Panc1 (cell line): Measurements from ENCODE around the gene RPP25. TPM values are rescaled to one million over a fixed set of nuclear protein-coding genes. Genes with fewer than 3 reads are reported as not detected.

ENCODE experiments used
- ATAC-seq: fragments of 200-7000 bp; cut with Tn5 transposase; 2 replicates; pipeline ENCODE4 v1.9.1; 2020; ENCODE audit warnings: mild to moderate bottlenecking, moderate library complexity
- BruUV-seq: library from RNA; stranded (reverse); fragments of 400-500 nt; replicated peaks from 2 replicates; lab custom pipeline; 2021; lab: Mats Ljungman, UMichigan
- CTCF ChIA-PET: fragments of 300-600 bp; sonication (Branson Sonifier 250); formaldehyde crosslinking; loops from one replicate; lab custom pipeline; 2022; ENCODE audit warnings: antibody characterized with exemption; lab: Charles Lee
- POLR2A ChIA-PET: fragments of 300-600 bp; sonication (Branson Sonifier 250); formaldehyde crosslinking; loops from one replicate; lab custom pipeline; 2022; ENCODE audit warnings: antibody characterized with exemption; lab: Charles Lee
- DNase-seq: peaks from one replicate; pipeline ENCODE4 v3.0.0-alpha.2; 2010; ENCODE audit warnings: low read depth, low spot score
- H3K27ac ChIP-seq: 2 replicates; pipeline ENCODE4 v1.5.1; 2011; ENCODE audit warnings: mild to moderate bottlenecking, low read length, inconsistent platforms
- H3K27me3 ChIP-seq: fragments of 200-500 bp; sonication (Bioruptor generic); 2 replicates; pipeline ENCODE4 v1.6.0; 2014; ENCODE audit warnings: low read length, inconsistent platforms; ENCODE audit not compliant: control insufficient read depth, insufficient read depth
- H3K36me3 ChIP-seq: fragments of 200-500 bp; sonication (Bioruptor generic); 2 replicates; pipeline ENCODE4 v1.5.1; 2014; ENCODE audit warnings: inconsistent platforms, mild to moderate bottlenecking, low read length, moderate library complexity; ENCODE audit not compliant: control insufficient read depth, insufficient read depth
- H3K4me1 ChIP-seq: 2 replicates; pipeline ENCODE4 v1.5.1; 2011; ENCODE audit warnings: inconsistent platforms, mild to moderate bottlenecking, low read length, moderate library complexity; ENCODE audit not compliant: control insufficient read depth, insufficient read depth
- H3K4me3 ChIP-seq, 2 experiments: 2 replicates each; pipeline ENCODE4 v1.5.1; 2011 to 2012; ENCODE audit warnings: low read depth in 2 of 2, low read length in 2 of 2, mild to moderate bottlenecking in 2 of 2, inconsistent platforms in 1 of 2, moderate library complexity in 1 of 2
- H3K9me3 ChIP-seq: fragments of 200-500 bp; sonication (Bioruptor generic); 2 replicates; pipeline ENCODE4 v1.5.1; 2014; ENCODE audit warnings: low read depth, mild to moderate bottlenecking, inconsistent platforms, low read length, moderate library complexity; ENCODE audit not compliant: control insufficient read depth, insufficient read depth
- POLR2AphosphoS5 ChIP-seq: IDR thresholded peaks from 2 replicates; pipeline ENCODE4 v1.6.1; 2012; ENCODE audit warnings: mild to moderate bottlenecking, low read depth, low read length, moderate library complexity
- SIN3A ChIP-seq: IDR thresholded peaks from 2 replicates; pipeline ENCODE4 v1.6.1; 2012; ENCODE audit warnings: low read depth, mild to moderate bottlenecking, low read length, moderate library complexity, borderline replicate concordance; ENCODE audit not compliant: insufficient read depth
- TCF7L2 ChIP-seq: IDR thresholded peaks from 2 replicates; pipeline ENCODE4 v1.6.1; 2011; ENCODE audit warnings: mild to moderate bottlenecking, low read depth, low read length, inconsistent platforms
- in situ Hi-C: cut with HindIII; loops from 2 replicates; pipeline ENCODE4 v1.10.0; 2016; ENCODE audit warnings: low sequenced_read_pairs, low pct_unique_long_range_greater_than_20kb
- intact Hi-C: fragments of 100-400 bp; cut with micrococcal nuclease; formaldehyde crosslinking; loops from one replicate; pipeline ENCODE4 v1.10.0; 2022; ENCODE audit not compliant: unreplicated experiment
- total RNA-seq: library from RNA; stranded (reverse); gene quantifications from one replicate; pipeline ENCODE4 v1.2.1, GENCODE V29; 2021; ENCODE audit not compliant: unreplicated experiment
- TF ChIP-seq, protein P1 (sequence below): fragments of 450-650 bp; IDR thresholded peaks from 2 replicates; pipeline ENCODE4 v1.5.1; 2017; ENCODE audit warnings: mild to moderate bottlenecking
- TF ChIP-seq, protein P2 (sequence below), 2 experiments: IDR thresholded peaks; 2 replicates each; pipeline ENCODE4 v1.6.1; 2011 to 2012; ENCODE audit warnings: low read depth in 2 of 2, control low read depth in 1 of 2, low read length in 1 of 2, mild to moderate bottlenecking in 1 of 2, moderate library complexity in 1 of 2; ENCODE audit not compliant: insufficient read depth in 1 of 2

The RPP25 gene
- total RNA-seq, 1 experiment from 2014 or later = 40.1 TPM

DNA sequence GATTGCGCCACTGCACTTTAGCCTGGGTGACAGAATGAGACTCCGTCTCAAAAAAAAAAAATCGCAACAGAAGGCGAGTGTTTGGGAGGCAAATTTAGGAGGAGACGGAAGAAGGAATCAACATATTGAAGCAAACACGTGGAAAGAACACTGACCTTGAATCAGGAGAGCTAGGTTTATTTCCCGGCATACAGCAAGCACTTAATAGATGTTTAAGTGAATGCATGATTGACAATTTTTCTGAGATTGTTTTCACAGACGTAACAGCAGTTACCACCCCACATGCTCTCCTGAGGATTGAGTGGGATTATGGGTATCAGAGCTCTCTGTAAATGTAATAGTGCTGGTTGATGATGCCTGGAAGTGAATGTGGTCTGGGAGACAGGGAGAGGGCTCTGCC is 5.6 kb upstream of the RPP25 start:
- BruUV-seq = TSS peak; percentile 7
- intact Hi-C loops (no loop called here), in situ Hi-C loops (no loop called here)
- CTCF ChIA-PET = interaction anchor here (0.6 kb wide), 1 partner anchor 191 kb away, joined by 3 read pairs; no protein-coding TSS in a partner anchor
- Histone ChIP-seq H3K4me3 (no peak overlapping the region), H3K27ac (no peak overlapping the region), H3K9me3 (no peaks in the 10 kb centered on the region), H3K27me3 (no peaks in the 10 kb centered on the region), H3K36me3 (no peaks in the 10 kb centered on the region), H3K4me1 (peaks cover 28% of the 10 kb centered on the region)
- POLR2A ChIA-PET = no interaction called here
- DNase-seq = no peak
- ATAC-seq = no peak
- TF ChIP-seq POLR2AphosphoS5 (no peak), SIN3A (no peak), TCF7L2 (no peak)
- TF ChIP-seq, protein P1, sequence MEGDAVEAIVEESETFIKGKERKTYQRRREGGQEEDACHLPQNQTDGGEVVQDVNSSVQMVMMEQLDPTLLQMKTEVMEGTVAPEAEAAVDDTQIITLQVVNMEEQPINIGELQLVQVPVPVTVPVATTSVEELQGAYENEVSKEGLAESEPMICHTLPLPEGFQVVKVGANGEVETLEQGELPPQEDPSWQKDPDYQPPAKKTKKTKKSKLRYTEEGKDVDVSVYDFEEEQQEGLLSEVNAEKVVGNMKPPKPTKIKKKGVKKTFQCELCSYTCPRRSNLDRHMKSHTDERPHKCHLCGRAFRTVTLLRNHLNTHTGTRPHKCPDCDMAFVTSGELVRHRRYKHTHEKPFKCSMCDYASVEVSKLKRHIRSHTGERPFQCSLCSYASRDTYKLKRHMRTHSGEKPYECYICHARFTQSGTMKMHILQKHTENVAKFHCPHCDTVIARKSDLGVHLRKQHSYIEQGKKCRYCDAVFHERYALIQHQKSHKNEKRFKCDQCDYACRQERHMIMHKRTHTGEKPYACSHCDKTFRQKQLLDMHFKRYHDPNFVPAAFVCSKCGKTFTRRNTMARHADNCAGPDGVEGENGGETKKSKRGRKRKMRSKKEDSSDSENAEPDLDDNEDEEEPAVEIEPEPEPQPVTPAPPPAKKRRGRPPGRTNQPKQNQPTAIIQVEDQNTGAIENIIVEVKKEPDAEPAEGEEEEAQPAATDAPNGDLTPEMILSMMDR = no peak
- TF ChIP-seq, protein P2, sequence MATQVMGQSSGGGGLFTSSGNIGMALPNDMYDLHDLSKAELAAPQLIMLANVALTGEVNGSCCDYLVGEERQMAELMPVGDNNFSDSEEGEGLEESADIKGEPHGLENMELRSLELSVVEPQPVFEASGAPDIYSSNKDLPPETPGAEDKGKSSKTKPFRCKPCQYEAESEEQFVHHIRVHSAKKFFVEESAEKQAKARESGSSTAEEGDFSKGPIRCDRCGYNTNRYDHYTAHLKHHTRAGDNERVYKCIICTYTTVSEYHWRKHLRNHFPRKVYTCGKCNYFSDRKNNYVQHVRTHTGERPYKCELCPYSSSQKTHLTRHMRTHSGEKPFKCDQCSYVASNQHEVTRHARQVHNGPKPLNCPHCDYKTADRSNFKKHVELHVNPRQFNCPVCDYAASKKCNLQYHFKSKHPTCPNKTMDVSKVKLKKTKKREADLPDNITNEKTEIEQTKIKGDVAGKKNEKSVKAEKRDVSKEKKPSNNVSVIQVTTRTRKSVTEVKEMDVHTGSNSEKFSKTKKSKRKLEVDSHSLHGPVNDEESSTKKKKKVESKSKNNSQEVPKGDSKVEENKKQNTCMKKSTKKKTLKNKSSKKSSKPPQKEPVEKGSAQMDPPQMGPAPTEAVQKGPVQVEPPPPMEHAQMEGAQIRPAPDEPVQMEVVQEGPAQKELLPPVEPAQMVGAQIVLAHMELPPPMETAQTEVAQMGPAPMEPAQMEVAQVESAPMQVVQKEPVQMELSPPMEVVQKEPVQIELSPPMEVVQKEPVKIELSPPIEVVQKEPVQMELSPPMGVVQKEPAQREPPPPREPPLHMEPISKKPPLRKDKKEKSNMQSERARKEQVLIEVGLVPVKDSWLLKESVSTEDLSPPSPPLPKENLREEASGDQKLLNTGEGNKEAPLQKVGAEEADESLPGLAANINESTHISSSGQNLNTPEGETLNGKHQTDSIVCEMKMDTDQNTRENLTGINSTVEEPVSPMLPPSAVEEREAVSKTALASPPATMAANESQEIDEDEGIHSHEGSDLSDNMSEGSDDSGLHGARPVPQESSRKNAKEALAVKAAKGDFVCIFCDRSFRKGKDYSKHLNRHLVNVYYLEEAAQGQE (IDR thresholded peaks at IDR 0.05; ENCODE audit: insufficient read depth in 1 of 2, low read depth in 2 of 2, low read length in 1 of 2) = no peak

DNA sequence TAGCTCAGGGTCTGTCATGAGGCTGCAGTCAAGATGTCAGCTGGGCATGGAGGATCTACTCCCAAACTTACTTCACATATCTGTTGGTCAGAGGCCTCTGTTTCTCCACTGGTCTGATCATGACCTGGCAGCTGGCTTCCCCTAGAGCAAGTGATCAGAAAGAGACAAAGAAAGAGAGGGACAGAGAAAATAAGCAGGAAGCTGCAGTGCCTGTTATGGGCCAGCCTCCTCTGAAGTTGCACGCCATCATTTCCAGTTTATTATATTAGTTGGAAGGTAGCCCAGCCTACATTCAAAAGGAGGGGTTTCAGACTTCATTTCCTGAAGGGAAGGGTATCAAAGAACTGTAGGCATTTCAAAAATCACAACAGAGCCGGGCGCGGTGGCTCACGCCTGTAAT is 5.0 kb upstream of the RPP25 start:
- H3K27me3 ChIP-seq = no peaks in the 10 kb centered on the region
- no peak for DNase-seq
- TF ChIP-seq, protein P1 = no peak
- TF ChIP-seq SIN3A = no peak
- TF ChIP-seq POLR2AphosphoS5 = no peak
- TF ChIP-seq, protein P2 (IDR thresholded peaks at IDR 0.05; ENCODE audit: insufficient read depth in 1 of 2, low read depth in 2 of 2, low read length in 1 of 2) = no peak
- no peak for TF ChIP-seq TCF7L2
- ATAC-seq = no peak
- CTCF ChIA-PET = no interaction called here
- H3K36me3 ChIP-seq = no peaks in the 10 kb centered on the region
- intact Hi-C loops = no loop called here
- H3K27ac ChIP-seq = peak overlapping the region; percentile 2; the same call in 1 of the 2 replicates
- no peak overlapping the region for H3K4me3 ChIP-seq
- no TSS peak for BruUV-seq
- POLR2A ChIA-PET = no interaction called here
- in situ Hi-C loops = no loop called here
- H3K9me3 ChIP-seq = no peaks in the 10 kb centered on the region
- peaks cover 28% of the 10 kb centered on the region for H3K4me1 ChIP-seq
